HFFc6 (cell line): Measurements from ENCODE around the gene TNFRSF1A. TPM values are rescaled to one million over a fixed set of nuclear protein-coding genes. Genes with fewer than 3 reads are reported as not detected.

Experiments
- DNase-seq: peaks from one replicate; pipeline ENCODE4 v3.0.0-alpha.2; 2018
- H3K27ac Mint-ChIP-seq: 2 replicates; pipeline ENCODE4 v1.8.0; 2020; ENCODE audit warnings: mild to moderate bottlenecking, mixed read lengths
- H3K27me3 Mint-ChIP-seq: 2 replicates; pipeline ENCODE4 v1.8.0; 2021; ENCODE audit warnings: mild to moderate bottlenecking, moderate library complexity, mixed read lengths; ENCODE audit not compliant: insufficient read depth
- H3K36me3 Mint-ChIP-seq: 2 replicates; pipeline ENCODE4 v1.8.0; 2021; ENCODE audit warnings: low read depth, mixed read lengths
- H3K4me1 Mint-ChIP-seq: 2 replicates; pipeline ENCODE4 v1.8.0; 2020; ENCODE audit warnings: low read depth, mixed read lengths
- H3K4me3 Mint-ChIP-seq: 2 replicates; pipeline ENCODE4 v1.8.0; 2020; ENCODE audit warnings: mild to moderate bottlenecking, moderate library complexity, mixed read lengths
- H3K9me3 Mint-ChIP-seq: 2 replicates; pipeline ENCODE4 v1.8.0; 2020; ENCODE audit warnings: mild to moderate bottlenecking, mixed read lengths
- total RNA-seq, 6 experiments: library from RNA; stranded (reverse); fragmentation: NEBNext Ultra II Directional; extraction: Animal tissue kit (Norgen Biotek cat#: 25700); gene quantifications; 2 replicates in 1 of 6; 3 replicates in 5 of 6; pipeline ENCODE4 v1.2.3, GENCODE V29; 2021
- TF ChIP-seq, protein P1 (sequence below): fragments of 200-600 bp; sonication (generic); IDR thresholded peaks from 2 replicates; pipeline ENCODE4 v1.5.0; 2021; ENCODE audit warnings: antibody characterized with exemption, mild to moderate bottlenecking

The TNFRSF1A gene
- total RNA-seq, 6 experiments from 2014 or later, result 105 to 122 (median 112) TPM

DNA sequence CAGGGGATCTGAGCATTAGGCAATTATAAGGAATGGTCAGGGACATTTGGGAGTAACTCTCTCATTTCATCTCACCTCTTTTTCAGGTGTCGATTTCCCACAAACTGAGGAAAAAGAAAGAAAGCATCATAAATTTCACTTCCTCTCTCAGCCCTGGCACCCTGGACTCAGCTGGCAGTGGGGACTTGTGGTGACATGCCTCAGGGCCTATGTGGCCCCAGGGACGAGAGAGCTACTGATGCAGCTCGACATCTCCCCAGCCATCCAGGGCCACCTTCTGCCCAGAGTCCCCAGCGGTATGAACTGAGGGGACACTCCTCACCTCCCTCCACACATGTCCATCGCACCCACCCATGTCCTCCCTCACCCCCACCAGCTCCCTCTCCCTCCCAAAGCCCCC is 11.7 kb downstream of the TNFRSF1A start:
- Mint-ChIP-seq H3K36me3 (peaks cover 40% of the 10 kb centered on the region), H3K27me3 (no peaks in the 10 kb centered on the region; the same call in none of the 2 replicates), H3K4me3 (no peak overlapping the region), H3K9me3 (no peaks in the 10 kb centered on the region), H3K27ac (no peak overlapping the region), H3K4me1 (peaks cover 64% of the 10 kb centered on the region)
- TF ChIP-seq, protein P1, sequence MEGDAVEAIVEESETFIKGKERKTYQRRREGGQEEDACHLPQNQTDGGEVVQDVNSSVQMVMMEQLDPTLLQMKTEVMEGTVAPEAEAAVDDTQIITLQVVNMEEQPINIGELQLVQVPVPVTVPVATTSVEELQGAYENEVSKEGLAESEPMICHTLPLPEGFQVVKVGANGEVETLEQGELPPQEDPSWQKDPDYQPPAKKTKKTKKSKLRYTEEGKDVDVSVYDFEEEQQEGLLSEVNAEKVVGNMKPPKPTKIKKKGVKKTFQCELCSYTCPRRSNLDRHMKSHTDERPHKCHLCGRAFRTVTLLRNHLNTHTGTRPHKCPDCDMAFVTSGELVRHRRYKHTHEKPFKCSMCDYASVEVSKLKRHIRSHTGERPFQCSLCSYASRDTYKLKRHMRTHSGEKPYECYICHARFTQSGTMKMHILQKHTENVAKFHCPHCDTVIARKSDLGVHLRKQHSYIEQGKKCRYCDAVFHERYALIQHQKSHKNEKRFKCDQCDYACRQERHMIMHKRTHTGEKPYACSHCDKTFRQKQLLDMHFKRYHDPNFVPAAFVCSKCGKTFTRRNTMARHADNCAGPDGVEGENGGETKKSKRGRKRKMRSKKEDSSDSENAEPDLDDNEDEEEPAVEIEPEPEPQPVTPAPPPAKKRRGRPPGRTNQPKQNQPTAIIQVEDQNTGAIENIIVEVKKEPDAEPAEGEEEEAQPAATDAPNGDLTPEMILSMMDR, result no peak
- no peak for DNase-seq

DNA sequence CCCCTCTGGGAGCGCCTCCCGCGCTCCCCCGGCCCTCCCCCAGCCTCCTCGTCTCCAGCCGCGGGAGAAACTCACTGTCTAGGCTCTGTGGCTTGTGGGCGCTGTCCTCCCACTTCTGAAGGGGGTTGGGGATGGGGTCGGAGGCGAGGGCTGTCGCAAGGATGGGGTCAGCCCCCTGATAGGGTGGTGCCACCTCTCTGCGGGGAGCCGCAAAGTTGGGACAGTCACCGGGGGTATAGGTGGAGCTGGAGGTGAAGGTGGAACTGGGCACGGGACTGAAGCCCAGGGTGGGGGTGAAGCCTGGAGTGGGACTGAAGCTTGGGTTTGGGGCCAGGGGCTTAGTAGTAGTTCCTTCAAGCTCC is 12.2 kb downstream of the TNFRSF1A start:
- DNase-seq, result no peak
- no peaks in the 10 kb centered on the region for H3K9me3 Mint-ChIP-seq
- H3K4me3 Mint-ChIP-seq, result no peak overlapping the region
- H3K36me3 Mint-ChIP-seq, result peaks cover 40% of the 10 kb centered on the region
- TF ChIP-seq, protein P1, result no peak
- no peak overlapping the region for H3K27ac Mint-ChIP-seq
- H3K27me3 Mint-ChIP-seq, result no peaks in the 10 kb centered on the region; the same call in none of the 2 replicates
- H3K4me1 Mint-ChIP-seq, result peaks cover 64% of the 10 kb centered on the region

DNA sequence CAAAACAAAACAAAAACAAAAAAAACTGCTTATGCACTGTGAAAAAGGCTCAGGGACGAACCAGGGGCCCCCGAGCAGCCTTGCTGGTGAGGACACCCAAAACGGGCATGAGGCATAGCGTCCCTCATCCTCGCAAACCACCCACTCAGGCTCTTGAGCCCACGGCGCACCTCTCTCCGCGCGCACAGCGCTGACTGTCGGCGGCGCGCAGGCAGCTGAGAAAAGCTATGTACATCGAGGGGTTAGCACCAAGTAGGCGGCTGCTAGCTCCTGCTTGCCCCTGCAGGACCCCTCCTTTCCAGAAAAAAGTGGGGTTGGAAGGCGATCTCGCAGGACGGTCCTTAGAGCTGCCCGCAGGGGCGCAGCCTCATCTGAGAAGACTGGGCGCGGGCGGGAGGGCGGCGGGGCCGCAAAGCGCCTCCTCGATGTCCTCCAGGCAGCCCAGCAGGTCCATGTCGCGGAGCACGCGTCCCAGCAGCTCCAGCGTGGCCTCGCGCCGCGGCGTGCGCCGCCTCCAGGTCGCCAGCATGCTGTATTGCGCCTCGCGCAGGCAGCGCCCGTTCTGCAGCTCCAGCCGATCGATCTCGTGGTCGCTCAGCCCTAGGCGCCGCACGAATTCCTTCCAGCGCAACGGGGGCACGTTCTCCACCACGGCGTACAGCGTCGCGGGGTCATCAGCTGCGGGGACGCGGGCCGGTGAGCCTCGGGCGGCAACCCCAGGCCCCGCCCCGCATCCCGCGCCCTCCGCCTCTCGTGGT is 12.8 kb downstream of the TNFRSF1A start:
- Mint-ChIP-seq H3K27me3 (no peaks in the 10 kb centered on the region; the same call in none of the 2 replicates), H3K36me3 (peaks cover 37% of the 10 kb centered on the region)

DNA sequence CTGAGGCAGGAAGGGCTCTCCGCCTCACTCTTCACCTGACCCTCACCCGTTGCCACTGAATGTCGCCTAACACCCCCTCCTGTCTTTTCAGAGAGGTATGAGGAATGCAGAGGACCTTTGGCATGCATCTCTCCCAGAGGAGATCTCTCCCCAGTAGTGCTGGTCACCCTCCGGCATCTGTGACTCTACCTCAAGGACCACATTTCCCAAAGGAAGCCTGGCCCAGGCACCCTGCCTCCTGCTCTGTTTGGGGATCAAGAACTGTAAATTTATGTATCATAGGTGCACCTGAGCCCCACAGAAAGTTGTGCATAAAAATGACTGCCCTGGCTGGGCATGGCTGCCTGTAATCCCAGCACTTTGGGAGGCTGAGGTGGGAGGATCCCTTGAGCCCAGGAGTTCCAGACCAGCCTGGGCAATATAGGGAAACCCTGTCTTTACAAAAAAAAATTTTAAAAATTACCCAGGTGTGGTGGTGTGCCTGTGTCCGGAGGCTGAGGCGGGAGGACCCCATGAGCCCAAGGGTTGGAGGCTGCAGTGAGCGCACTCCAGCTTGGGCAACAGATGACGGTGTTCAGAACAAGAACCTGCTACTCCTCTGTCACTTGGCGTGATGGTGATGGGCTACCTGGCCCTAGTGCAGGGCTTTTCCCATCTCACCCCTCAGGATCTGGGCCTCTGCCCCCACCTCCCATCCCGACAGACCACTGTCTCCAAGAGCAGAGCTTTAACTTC is 13.7 kb downstream of the TNFRSF1A start:
- Mint-ChIP-seq H3K27ac (peak overlapping the region; percentile 36), H3K27me3 (no peaks in the 10 kb centered on the region; the same call in none of the 2 replicates), H3K4me1 (peaks cover 64% of the 10 kb centered on the region), H3K4me3 (no peak overlapping the region), H3K36me3 (peaks cover 28% of the 10 kb centered on the region), H3K9me3 (no peaks in the 10 kb centered on the region)
- TF ChIP-seq, protein P1, result no peak
- no peak for DNase-seq

More for the DNA sequence above, 12.8 kb downstream of the TNFRSF1A start:
- H3K27ac Mint-ChIP-seq, result no peak overlapping the region
- peaks cover 64% of the 10 kb centered on the region for H3K4me1 Mint-ChIP-seq
- no peaks in the 10 kb centered on the region for H3K9me3 Mint-ChIP-seq
- H3K4me3 Mint-ChIP-seq, result no peak overlapping the region
- DNase-seq, result no peak
- TF ChIP-seq, protein P1, result no peak

DNA sequence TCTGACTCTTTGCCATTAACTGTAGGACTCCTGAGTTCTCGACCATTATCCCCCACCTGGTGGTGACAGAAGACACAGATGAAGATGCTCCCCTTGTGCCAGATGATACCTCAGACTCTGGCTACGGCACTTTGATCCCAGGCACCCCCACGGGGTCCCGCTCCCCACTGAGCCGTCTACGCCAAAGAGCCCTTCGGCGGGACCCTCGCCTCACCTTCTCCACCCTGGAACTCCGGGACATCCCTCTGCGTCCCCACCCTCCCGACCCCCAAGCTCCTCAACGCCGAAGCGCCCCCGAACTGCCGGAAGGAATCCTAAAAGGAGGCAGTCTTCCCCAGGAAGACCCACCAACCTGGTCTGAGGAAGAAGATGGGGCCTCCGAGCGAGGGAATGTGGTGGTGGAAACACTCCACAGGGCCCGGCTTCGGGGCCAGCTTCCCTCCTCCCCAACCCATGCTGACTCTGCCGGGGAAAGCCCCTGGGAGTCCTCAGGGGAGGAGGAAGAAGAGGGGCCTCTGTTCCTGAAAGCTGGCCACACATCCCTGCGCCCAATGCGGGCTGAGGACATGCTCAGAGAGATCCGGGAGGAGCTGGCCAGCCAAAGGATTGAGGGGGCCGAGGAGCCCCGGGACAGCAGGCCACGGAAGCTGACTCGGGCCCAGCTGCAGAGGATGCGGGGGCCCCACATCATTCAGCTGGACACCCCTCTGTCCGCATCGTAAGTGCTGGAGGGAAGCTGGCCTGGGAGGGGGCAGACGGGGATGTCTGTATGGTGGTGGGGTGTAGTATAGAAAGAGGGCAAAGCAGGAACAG is 14.4 kb downstream of the TNFRSF1A start:
- H3K4me3 Mint-ChIP-seq, result no peak overlapping the region
- no peaks in the 10 kb centered on the region; the same call in none of the 2 replicates for H3K27me3 Mint-ChIP-seq
- peaks cover 22% of the 10 kb centered on the region for H3K36me3 Mint-ChIP-seq
- no peak for DNase-seq
- TF ChIP-seq, protein P1, result no peak
- peak overlapping the region; percentile 57; the same call in 1 of the 2 replicates for H3K27ac Mint-ChIP-seq
- no peaks in the 10 kb centered on the region for H3K9me3 Mint-ChIP-seq
- peaks cover 64% of the 10 kb centered on the region for H3K4me1 Mint-ChIP-seq
